ENCODE data around the gene GFRA1.

GFRA1 gene

DNA sequence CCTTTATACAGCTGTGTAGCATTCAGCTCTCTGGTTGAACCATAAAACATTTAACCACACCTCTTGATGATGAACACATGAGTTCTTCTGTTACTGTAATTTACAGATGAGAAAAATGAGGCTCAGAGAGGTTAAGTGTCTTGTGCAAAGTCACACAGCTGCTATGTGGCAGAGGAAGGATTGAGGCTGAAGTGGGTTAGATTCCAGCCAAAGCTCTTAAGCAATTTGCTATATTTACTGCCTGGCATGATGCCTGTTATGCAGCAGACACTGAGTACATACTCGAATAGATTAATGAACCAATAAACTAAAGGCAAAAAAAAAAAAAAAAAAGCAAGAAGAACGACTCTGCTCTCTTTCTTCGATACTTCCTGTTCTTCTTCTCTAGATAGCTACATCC is 35.7 kb downstream of the GFRA1 start:
- no peak for ATAC-seq (ENCODE audit: insufficient read depth, low read depth)
- Histone ChIP-seq H3K4me2 (ENCODE audit: insufficient read depth, low read length) (no peak overlapping the region), H2AFZ (ENCODE audit: low read depth, low read length) (no peak overlapping the region), H3K36me3 (ENCODE audit: insufficient read depth, low read length) (no peaks in the 10 kb centered on the region), H4K20me1 (ENCODE audit: insufficient read depth, low read length) (no peaks in the 10 kb centered on the region), H3K9ac (ENCODE audit: low read depth, low read length) (no peak overlapping the region), H3K4me1 (ENCODE audit: insufficient read depth, low read length) (no peaks in the 10 kb centered on the region), H3K27ac (ENCODE audit: low read length) (no peak overlapping the region), H3K27me3 (ENCODE audit: insufficient read depth, low read length, poor library complexity) (no peaks in the 10 kb centered on the region), H3K9me3 (ENCODE audit: insufficient read depth, low read length, severe bottlenecking) (no peaks in the 10 kb centered on the region), H3K4me3 (ENCODE audit: low read depth in 1 of 2, low read length in 2 of 2) (no peak overlapping the region), H3K79me2 (ENCODE audit: insufficient read depth, low read length) (no peaks in the 10 kb centered on the region)
- no peak for TF ChIP-seq EZH2 (IDR thresholded peaks at IDR 0.05; ENCODE audit: borderline replicate concordance, low read depth, low read length, severe bottlenecking)
- TF ChIP-seq, protein P1, sequence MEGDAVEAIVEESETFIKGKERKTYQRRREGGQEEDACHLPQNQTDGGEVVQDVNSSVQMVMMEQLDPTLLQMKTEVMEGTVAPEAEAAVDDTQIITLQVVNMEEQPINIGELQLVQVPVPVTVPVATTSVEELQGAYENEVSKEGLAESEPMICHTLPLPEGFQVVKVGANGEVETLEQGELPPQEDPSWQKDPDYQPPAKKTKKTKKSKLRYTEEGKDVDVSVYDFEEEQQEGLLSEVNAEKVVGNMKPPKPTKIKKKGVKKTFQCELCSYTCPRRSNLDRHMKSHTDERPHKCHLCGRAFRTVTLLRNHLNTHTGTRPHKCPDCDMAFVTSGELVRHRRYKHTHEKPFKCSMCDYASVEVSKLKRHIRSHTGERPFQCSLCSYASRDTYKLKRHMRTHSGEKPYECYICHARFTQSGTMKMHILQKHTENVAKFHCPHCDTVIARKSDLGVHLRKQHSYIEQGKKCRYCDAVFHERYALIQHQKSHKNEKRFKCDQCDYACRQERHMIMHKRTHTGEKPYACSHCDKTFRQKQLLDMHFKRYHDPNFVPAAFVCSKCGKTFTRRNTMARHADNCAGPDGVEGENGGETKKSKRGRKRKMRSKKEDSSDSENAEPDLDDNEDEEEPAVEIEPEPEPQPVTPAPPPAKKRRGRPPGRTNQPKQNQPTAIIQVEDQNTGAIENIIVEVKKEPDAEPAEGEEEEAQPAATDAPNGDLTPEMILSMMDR (IDR thresholded peaks at IDR 0.05; ENCODE audit: borderline replicate concordance, extremely low read depth, low read length, poor library complexity, severe bottlenecking): no peak
- no peak for DNase-seq

DNA sequence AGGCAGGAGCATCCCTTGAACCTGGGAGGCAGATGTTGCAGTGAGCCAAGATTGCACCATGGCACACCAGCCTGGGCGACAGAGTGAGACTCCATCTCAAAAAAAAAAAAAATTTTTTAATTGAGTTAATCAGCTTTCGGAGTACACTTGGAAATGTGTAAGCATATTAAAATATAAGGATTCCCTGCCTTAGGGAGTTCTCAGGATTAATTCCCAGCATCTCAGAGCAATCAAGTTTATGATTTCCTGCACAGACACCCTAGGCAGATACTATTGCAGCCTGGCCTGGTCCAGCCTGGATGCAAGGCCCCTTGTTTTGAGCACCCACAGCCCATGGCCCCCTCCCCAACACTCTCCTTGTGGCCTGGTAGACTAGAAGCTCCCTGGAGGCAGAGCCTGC is 39.8 kb downstream of the GFRA1 start:
- no peak for ATAC-seq (ENCODE audit: insufficient read depth, low read depth)
- Histone ChIP-seq H3K79me2 (ENCODE audit: insufficient read depth, low read length) (no peaks in the 10 kb centered on the region), H3K4me1 (ENCODE audit: insufficient read depth, low read length) (no peaks in the 10 kb centered on the region), H3K27ac (ENCODE audit: low read length) (no peak overlapping the region), H3K36me3 (ENCODE audit: insufficient read depth, low read length) (no peaks in the 10 kb centered on the region), H4K20me1 (ENCODE audit: insufficient read depth, low read length) (no peaks in the 10 kb centered on the region), H3K4me3 (ENCODE audit: low read depth in 1 of 2, low read length in 2 of 2) (no peak overlapping the region), H3K9ac (ENCODE audit: low read depth, low read length) (no peak overlapping the region), H3K4me2 (ENCODE audit: insufficient read depth, low read length) (no peak overlapping the region), H3K9me3 (ENCODE audit: insufficient read depth, low read length, severe bottlenecking) (no peaks in the 10 kb centered on the region), H3K27me3 (ENCODE audit: insufficient read depth, low read length, poor library complexity) (no peaks in the 10 kb centered on the region), H2AFZ (ENCODE audit: low read depth, low read length) (no peak overlapping the region)
- DNase-seq: no peak
- TF ChIP-seq, protein P1 (IDR thresholded peaks at IDR 0.05; ENCODE audit: borderline replicate concordance, extremely low read depth, low read length, poor library complexity, severe bottlenecking): no peak
- no peak for TF ChIP-seq EZH2 (IDR thresholded peaks at IDR 0.05; ENCODE audit: borderline replicate concordance, low read depth, low read length, severe bottlenecking)

DNA sequence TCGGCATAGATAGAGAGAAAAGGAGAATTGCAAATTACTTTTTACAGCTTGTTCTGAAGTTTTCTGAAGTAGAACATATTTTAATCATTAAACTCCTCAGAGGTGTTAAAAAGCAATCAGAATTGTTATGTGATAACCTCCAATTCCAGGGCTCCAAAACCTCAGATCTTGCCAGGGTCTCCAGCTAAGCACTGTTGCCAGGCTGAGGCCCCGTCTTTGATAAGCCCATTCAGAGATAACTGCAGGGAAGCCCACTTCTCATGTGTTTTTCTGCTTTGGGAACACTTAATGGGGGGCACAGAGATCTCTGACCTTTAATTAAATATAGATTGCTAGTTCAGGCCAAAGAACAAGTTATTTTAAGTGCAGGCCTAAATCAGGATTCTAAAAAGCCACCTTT is 40.4 kb downstream of the GFRA1 start:
- TF ChIP-seq EZH2 (IDR thresholded peaks at IDR 0.05; ENCODE audit: borderline replicate concordance, low read depth, low read length, severe bottlenecking): no peak
- TF ChIP-seq, protein P1 (IDR thresholded peaks at IDR 0.05; ENCODE audit: borderline replicate concordance, extremely low read depth, low read length, poor library complexity, severe bottlenecking): no peak
- Histone ChIP-seq H3K79me2 (ENCODE audit: insufficient read depth, low read length) (no peaks in the 10 kb centered on the region), H3K4me3 (ENCODE audit: low read depth in 1 of 2, low read length in 2 of 2) (no peak overlapping the region), H3K27me3 (ENCODE audit: insufficient read depth, low read length, poor library complexity) (no peaks in the 10 kb centered on the region), H3K9me3 (ENCODE audit: insufficient read depth, low read length, severe bottlenecking) (no peaks in the 10 kb centered on the region), H4K20me1 (ENCODE audit: insufficient read depth, low read length) (no peaks in the 10 kb centered on the region), H3K9ac (ENCODE audit: low read depth, low read length) (no peak overlapping the region), H3K4me1 (ENCODE audit: insufficient read depth, low read length) (no peaks in the 10 kb centered on the region), H3K4me2 (ENCODE audit: insufficient read depth, low read length) (no peak overlapping the region), H2AFZ (ENCODE audit: low read depth, low read length) (no peak overlapping the region), H3K27ac (ENCODE audit: low read length) (no peak overlapping the region), H3K36me3 (ENCODE audit: insufficient read depth, low read length) (no peaks in the 10 kb centered on the region)
- DNase-seq (no peak), ATAC-seq (ENCODE audit: insufficient read depth, low read depth) (no peak)

DNA sequence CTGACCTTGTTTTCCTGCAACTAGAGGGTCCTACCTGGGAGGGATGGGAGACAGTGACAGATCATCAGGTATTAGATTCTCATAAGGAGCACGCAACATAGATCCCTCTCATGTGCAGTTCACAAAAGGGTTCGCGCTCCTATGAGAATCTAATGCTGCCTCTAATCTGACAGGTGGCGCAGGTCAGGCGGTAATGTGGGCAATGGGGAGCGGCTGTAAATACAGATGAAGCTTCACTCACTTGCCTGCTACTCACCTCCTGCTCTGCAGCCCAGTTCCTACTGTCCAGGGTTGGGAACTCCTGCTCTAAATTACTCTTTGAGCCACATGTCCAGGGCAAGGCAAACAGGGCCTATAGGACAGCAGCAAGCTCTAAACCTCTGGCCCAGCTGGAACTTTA is 46.2 kb downstream of the GFRA1 start:
- DNase-seq: no peak
- TF ChIP-seq, protein P1 (IDR thresholded peaks at IDR 0.05; ENCODE audit: borderline replicate concordance, extremely low read depth, low read length, poor library complexity, severe bottlenecking): no peak
- TF ChIP-seq EZH2 (IDR thresholded peaks at IDR 0.05; ENCODE audit: borderline replicate concordance, low read depth, low read length, severe bottlenecking): no peak
- no peaks in the 10 kb centered on the region for H3K27me3 ChIP-seq (ENCODE audit: insufficient read depth, low read length, poor library complexity)
- no peak overlapping the region for H3K9ac ChIP-seq (ENCODE audit: low read depth, low read length)
- no peaks in the 10 kb centered on the region for H3K9me3 ChIP-seq (ENCODE audit: insufficient read depth, low read length, severe bottlenecking)
- no peaks in the 10 kb centered on the region for H3K36me3 ChIP-seq (ENCODE audit: insufficient read depth, low read length)
- no peaks in the 10 kb centered on the region for H3K4me1 ChIP-seq (ENCODE audit: insufficient read depth, low read length)
- no peak overlapping the region for H3K4me2 ChIP-seq (ENCODE audit: insufficient read depth, low read length)
- H4K20me1 ChIP-seq (ENCODE audit: insufficient read depth, low read length): no peaks in the 10 kb centered on the region
- ATAC-seq (ENCODE audit: insufficient read depth, low read depth): no peak
- no peak overlapping the region for H2AFZ ChIP-seq (ENCODE audit: low read depth, low read length)
- H3K27ac ChIP-seq (ENCODE audit: low read length): no peak overlapping the region
- no peak overlapping the region for H3K4me3 ChIP-seq (ENCODE audit: low read depth in 1 of 2, low read length in 2 of 2)
- H3K79me2 ChIP-seq (ENCODE audit: insufficient read depth, low read length): no peaks in the 10 kb centered on the region
